GM18526 (cell line): ENCODE measurements around the gene PPIAL4G.
A peak's percentile ranks its signal among the peaks of the same experiment; 100 is the strongest.
"Not testable (repeated sequence)": the region's sequence is repeated elsewhere in the genome, so short reads cannot be mapped to it uniquely, and the experiment has no call there.

Source experiments
- POLR2A ChIP-seq: IDR thresholded peaks from 3 replicates; pipeline ENCODE4 v1.6.1; 2011; ENCODE audit not compliant: insufficient read length; ENCODE audit errors: extremely low read depth

Gene PPIAL4G

DNA sequence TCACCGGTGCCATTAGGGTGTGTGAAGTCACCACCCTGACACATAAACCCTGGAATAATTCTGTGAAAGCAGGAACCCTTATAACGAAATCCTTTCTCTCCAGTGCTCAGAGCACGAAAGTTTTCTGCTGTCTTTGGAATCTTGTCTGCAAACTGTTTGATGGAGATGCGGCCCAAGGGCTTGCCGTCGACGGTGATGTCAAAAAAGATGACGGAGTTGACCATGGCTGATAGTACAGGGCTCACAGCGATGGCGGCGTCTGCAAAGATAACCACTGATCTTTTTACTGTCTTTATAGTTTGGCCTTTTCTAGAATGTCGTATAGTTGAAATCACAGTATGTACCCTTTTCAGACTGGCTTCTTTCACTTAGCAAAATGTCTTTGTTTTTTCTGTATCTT lies at the start of gene PPIAL4G:
TSS of gene PPIAL4G (minus strand) at position 274 of the 400 bp plus-strand sequence. CDS start at position 224, 50 bp downstream.
- not testable (repeated sequence) for TF ChIP-seq POLR2A

DNA sequence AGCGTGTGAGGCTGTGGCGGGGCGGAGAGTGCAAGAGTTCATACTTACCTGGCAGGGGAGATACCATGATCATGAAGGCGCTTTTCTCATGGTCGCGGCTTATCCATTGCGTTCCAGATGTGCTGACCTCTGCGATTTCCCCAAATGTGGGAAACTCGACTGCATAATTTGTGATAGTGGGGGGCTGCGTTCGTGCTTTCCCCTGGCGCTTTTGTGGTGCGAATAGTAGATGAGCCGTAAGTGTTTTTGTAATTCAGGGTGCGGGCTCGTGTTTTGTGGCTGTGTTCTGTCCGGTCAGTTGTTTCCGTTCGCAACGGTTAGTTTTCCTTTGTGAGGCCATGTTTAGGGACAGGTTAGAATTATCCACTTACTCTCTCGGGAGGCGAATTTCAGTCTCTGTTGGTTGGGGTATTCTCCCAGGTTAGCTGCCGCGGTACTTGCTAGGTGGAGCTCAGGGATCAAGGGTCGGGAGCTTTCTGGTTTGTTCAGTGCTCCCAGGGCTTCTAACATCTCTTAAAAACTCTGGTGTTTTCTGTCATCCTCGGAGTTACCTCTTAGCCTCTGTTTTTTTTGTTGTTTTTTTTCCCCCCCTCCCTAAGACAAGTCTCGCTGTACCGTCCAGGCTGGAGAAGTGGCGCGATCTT lies 39.6 kb upstream of the PPIAL4G start:
- TF ChIP-seq POLR2A = peak; percentile 97

DNA sequence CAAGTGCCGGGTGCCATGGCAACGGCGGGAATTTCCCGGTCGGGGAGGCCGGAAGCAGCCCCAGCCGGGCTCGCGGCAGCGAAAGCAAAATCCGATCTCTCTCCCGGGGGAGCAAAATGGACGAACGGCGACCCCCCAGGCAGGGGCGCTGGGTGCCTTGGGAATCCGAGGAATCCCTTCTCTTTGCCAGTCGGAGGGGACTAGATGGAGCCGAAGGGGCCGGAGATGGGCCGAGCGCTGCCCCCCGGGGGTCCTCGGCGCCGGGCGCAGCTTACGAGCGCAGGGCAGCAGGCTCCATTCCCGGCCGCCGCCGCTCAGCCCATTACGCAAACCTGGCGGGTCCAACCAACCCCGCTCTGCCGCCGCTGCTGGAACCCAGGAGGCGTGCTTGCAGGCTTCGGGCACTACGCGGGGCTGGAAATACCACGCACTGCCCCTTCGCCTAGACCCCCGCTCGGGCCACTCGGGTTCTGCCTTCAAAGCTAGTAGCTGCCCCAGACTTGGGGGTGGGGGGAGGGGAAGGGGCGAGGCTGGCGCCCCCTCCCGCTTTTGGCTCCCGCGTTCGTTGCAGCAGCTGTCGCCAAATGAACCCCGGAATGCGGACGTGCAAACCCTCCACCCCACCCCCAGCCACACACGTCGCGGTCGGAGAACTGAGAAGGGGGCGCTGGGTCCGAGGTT lies 24.1 kb downstream of the PPIAL4G start:
- peak; percentile 19 for TF ChIP-seq POLR2A

DNA sequence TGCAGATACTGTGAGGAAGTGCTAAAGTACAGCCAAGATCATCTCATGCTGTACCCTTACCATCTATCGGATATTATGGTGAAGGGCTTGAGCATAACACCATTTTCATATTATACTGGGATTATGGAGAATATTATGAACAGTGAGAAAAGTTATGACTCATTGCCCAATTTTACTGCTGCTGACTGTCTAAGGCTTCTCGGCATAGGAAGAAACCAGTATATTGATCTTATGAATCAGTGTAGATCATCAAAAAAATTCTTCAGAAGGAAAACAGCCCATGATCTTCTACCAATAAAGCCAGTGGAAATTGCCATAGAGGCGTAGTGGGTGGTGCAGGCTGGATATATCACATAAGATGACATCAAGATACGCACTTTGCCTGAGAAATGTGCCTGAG lies 47.7 kb downstream of the PPIAL4G start:
- TF ChIP-seq POLR2A = no peak

DNA sequence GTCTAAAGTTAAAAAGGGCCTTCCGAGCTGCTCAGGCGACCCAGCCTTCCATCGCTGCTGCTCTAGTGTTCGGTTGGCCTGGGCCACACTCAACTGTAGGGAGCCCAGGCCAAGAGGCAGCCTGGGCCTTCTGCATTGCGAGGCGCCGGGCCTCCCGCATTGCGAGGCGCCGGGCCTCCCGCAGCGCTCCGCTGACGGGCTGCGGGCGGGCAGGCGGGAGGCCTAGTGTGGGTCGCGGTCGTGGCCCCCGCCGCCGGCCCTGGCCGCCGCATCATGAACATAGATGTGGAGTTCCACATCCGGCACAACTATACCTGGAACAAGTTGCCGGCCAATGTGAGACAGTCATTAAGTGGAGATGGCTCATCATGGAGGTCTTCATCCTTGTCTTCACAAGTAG lies 48.3 kb downstream of the PPIAL4G start:
- TF ChIP-seq POLR2A = no peak
